Endodermal cell (in vitro differentiated cells): ENCODE measurements around the gene KNL1. TPM values are rescaled to one million over a fixed set of nuclear protein-coding genes. Genes with fewer than 3 reads are reported as not detected.

Experiments used
- DNase-seq: peaks from one replicate; pipeline ENCODE4 v3.0.0-alpha.2; 2017
- H3K27ac ChIP-seq: 2 replicates; pipeline ENCODE4 v1.5.1; 2013; ENCODE audit warnings: mild to moderate bottlenecking, low read depth, low read length, moderate library complexity
- H3K27me3 ChIP-seq: 2 replicates; pipeline ENCODE4 v1.6.1; 2013; ENCODE audit warnings: mild to moderate bottlenecking, low read length, moderate library complexity; ENCODE audit not compliant: insufficient read depth, control insufficient read depth, poor library complexity, severe bottlenecking
- H3K36me3 ChIP-seq: 2 replicates; pipeline ENCODE4 v1.7.0; 2013; ENCODE audit warnings: mild to moderate bottlenecking, low read length, moderate library complexity; ENCODE audit not compliant: control insufficient read depth, insufficient read depth
- H3K4me1 ChIP-seq: one replicate; pipeline ENCODE4 v1.7.0; 2013; ENCODE audit warnings: low read length; ENCODE audit not compliant: control insufficient read depth, insufficient read depth
- H3K4me3 ChIP-seq: 2 replicates; pipeline ENCODE4 v1.5.1; 2013; ENCODE audit warnings: mild to moderate bottlenecking, low read length, moderate library complexity
- H3K9ac ChIP-seq: 2 replicates; pipeline ENCODE4 v1.6.1; 2013; ENCODE audit warnings: mild to moderate bottlenecking, low read length, moderate library complexity; ENCODE audit not compliant: poor library complexity, severe bottlenecking; ENCODE audit errors: extremely low read depth
- H3K9me3 ChIP-seq: 2 replicates; pipeline ENCODE4 v1.6.1; 2013; ENCODE audit warnings: mild to moderate bottlenecking, low read length, moderate library complexity; ENCODE audit not compliant: control insufficient read depth
- H3K27ac Mint-ChIP-seq: 2 replicates; pipeline ENCODE4 v1.8.0; 2020; ENCODE audit warnings: mixed read lengths
- H3K27me3 Mint-ChIP-seq: 2 replicates; pipeline ENCODE4 v1.8.0; 2021; ENCODE audit warnings: mild to moderate bottlenecking, mixed read lengths; ENCODE audit not compliant: insufficient read depth
- H3K36me3 Mint-ChIP-seq: 2 replicates; pipeline ENCODE4 v1.8.0; 2020; ENCODE audit warnings: low read depth, mixed read lengths
- H3K4me1 Mint-ChIP-seq: 2 replicates; pipeline ENCODE4 v1.8.0; 2020; ENCODE audit warnings: mixed read lengths
- H3K4me3 Mint-ChIP-seq: 2 replicates; pipeline ENCODE4 v1.8.0; 2020; ENCODE audit warnings: mild to moderate bottlenecking, moderate library complexity, mixed read lengths
- H3K9me3 Mint-ChIP-seq: 2 replicates; pipeline ENCODE4 v1.8.0; 2020; ENCODE audit warnings: mild to moderate bottlenecking, mixed read lengths
- whole genome bisulfite sequencing, 2 experiments: methylation state at CpG; one replicate each; pipeline versions ENCODE4 v1.1.5 to v1.1.7; 2013; ENCODE audit warnings: missing lambda C conversion rate in 2 of 2, mixed read lengths in 1 of 2; ENCODE audit not compliant: insufficient coverage in 1 of 2, insufficient read length in 1 of 2; 5-methylcytosine and 5-hydroxymethylcytosine counted together
- total RNA-seq, 2 donors: library from RNA; stranded (reverse); fragmentation: NEBNext Ultra II Directional in 1 of 2; extraction: Animal tissue kit (Norgen Biotek cat#: 25700) in 1 of 2; gene quantifications; 2 replicates in 1 of 2; 3 replicates in 1 of 2; pipeline ENCODE4 v1.2.1, GENCODE V29; 2021
- TF ChIP-seq, protein P1 (sequence below): fragments of 200-600 bp; sonication (generic); conservative IDR thresholded peaks from 2 replicates; pipeline ENCODE4 v1.5.0; 2021; ENCODE audit warnings: antibody characterized with exemption, mild to moderate bottlenecking

Gene KNL1
- total RNA-seq, 2 donors from 2014 or later: 17.6 to 32.6 TPM

DNA sequence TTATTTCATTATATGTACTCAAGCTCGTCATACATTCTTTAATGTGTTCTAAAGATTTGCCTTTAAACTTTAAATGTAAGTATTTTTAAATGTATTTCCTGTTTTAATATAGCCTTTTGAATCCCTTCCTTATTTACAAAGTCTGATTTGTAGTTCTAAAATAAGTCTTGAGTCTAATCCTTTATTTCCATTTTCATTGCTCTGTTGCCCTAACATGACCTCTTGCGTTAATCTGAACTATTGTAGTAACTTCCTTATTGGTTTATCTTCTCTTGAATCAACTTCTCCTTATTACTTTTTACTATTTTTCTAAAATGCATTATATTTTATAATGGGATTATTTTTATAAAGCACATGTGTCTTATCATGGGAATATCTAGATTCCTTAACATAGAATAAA is 24.0 kb downstream of the KNL1 start:
- WGBS, 2 experiments: 100% methylated on average over 1 of the region's 2 CpGs
- TF ChIP-seq, protein P1, sequence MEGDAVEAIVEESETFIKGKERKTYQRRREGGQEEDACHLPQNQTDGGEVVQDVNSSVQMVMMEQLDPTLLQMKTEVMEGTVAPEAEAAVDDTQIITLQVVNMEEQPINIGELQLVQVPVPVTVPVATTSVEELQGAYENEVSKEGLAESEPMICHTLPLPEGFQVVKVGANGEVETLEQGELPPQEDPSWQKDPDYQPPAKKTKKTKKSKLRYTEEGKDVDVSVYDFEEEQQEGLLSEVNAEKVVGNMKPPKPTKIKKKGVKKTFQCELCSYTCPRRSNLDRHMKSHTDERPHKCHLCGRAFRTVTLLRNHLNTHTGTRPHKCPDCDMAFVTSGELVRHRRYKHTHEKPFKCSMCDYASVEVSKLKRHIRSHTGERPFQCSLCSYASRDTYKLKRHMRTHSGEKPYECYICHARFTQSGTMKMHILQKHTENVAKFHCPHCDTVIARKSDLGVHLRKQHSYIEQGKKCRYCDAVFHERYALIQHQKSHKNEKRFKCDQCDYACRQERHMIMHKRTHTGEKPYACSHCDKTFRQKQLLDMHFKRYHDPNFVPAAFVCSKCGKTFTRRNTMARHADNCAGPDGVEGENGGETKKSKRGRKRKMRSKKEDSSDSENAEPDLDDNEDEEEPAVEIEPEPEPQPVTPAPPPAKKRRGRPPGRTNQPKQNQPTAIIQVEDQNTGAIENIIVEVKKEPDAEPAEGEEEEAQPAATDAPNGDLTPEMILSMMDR: no peak
- peaks cover 29% of the 10 kb centered on the region for H3K36me3 Mint-ChIP-seq

DNA sequence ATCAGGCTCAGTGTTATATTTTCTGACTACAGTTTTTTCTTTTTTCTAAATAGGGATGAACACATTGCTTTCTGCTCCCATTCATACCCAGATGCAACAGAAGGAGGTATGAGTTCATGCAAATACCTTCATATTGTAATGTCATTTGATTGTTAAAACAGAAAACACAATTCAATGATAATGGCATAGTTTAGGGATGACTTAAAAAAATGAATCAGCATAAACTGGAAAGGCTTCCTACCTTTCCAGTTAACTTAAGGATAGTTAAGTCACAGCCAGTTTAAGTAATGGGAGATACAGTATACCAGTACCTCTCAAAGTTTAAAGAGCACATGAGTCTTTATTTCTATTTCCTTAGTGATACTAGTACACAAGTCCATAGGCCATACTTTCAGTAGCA is 24.9 kb downstream of the KNL1 start:
- Histone ChIP-seq H3K27me3 (no peaks in the 10 kb centered on the region), H3K9me3 (no peaks in the 10 kb centered on the region), H3K4me1 (no peaks in the 10 kb centered on the region), H3K27ac (no peak overlapping the region), H3K36me3 (peaks cover 41% of the 10 kb centered on the region), H3K4me3 (no peak overlapping the region), H3K9ac (no peak overlapping the region)
- H3K9me3 Mint-ChIP-seq: no peaks in the 10 kb centered on the region
- H3K27ac Mint-ChIP-seq: no peak overlapping the region
- no peak for DNase-seq
- TF ChIP-seq, protein P1: no peak
- H3K27me3 Mint-ChIP-seq: no peaks in the 10 kb centered on the region
- peaks cover 26% of the 10 kb centered on the region for H3K36me3 Mint-ChIP-seq
- no peak overlapping the region for H3K4me3 Mint-ChIP-seq
- H3K4me1 Mint-ChIP-seq: no peaks in the 10 kb centered on the region

More for the DNA sequence above, 24.0 kb downstream of the KNL1 start:
- Histone ChIP-seq H3K27me3 (no peaks in the 10 kb centered on the region), H3K4me1 (no peaks in the 10 kb centered on the region), H3K27ac (no peak overlapping the region), H3K4me3 (no peak overlapping the region), H3K9me3 (no peaks in the 10 kb centered on the region), H3K36me3 (peaks cover 41% of the 10 kb centered on the region), H3K9ac (no peak overlapping the region)
- no peak for DNase-seq
- Mint-ChIP-seq H3K9me3 (no peaks in the 10 kb centered on the region), H3K4me3 (no peak overlapping the region), H3K27me3 (no peaks in the 10 kb centered on the region), H3K27ac (no peak overlapping the region), H3K4me1 (no peaks in the 10 kb centered on the region)

DNA sequence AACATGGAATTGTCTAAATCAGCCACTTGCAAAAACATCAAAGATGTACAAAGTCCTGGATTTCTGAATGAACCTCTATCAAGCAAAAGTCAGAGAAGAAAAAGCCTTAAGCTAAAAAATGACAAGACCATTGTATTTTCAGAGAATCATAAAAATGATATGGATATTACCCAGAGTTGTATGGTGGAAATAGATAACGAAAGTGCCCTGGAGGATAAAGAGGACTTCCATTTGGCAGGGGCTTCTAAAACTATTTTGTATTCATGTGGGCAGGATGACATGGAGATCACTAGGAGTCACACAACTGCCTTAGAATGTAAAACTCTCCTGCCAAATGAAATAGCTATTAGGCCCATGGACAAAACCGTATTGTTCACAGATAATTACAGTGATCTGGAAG is 29.3 kb downstream of the KNL1 start:
- Mint-ChIP-seq H3K9me3 (no peaks in the 10 kb centered on the region), H3K27me3 (no peaks in the 10 kb centered on the region), H3K4me1 (no peaks in the 10 kb centered on the region), H3K4me3 (no peak overlapping the region), H3K27ac (no peak overlapping the region), H3K36me3 (peaks cover 20% of the 10 kb centered on the region)
- no peaks in the 10 kb centered on the region for H3K27me3 ChIP-seq
- no peak overlapping the region for H3K9ac ChIP-seq
- 97 to 100% methylated on average over 2 of the region's 2 CpGs for WGBS, 2 experiments
- H3K36me3 ChIP-seq: peaks cover 50% of the 10 kb centered on the region
- no peak overlapping the region for H3K4me3 ChIP-seq
- no peaks in the 10 kb centered on the region for H3K9me3 ChIP-seq
- no peak for DNase-seq
- H3K27ac ChIP-seq: no peak overlapping the region
- TF ChIP-seq, protein P1: no peak
- H3K4me1 ChIP-seq: no peaks in the 10 kb centered on the region
